ENCODE results near the gene ADIPOR2. TPM values are rescaled to one million over a fixed set of nuclear protein-coding genes. Genes with fewer than 3 reads are reported as not detected.

ADIPOR2 gene
- total RNA-seq, 2 experiments from 2014 or later: 24.7 to 51.1 TPM

- Histone ChIP-seq H3K9me3 (ENCODE audit: low read length) (no peaks in the 10 kb centered on the region), H3K36me3 (ENCODE audit: insufficient read depth, low read length) (no peaks in the 10 kb centered on the region), H3K9me2 (ENCODE audit: insufficient read depth, low read length) (no peaks in the 10 kb centered on the region), H3K79me2 (ENCODE audit: insufficient read depth, low read depth, low read length) (no peaks in the 10 kb centered on the region), H3K4me2 (ENCODE audit: low read length) (no peak overlapping the region), H3K4me3 (ENCODE audit: low read depth, low read length, poor library complexity, severe bottlenecking) (no peak overlapping the region), H3K27ac (ENCODE audit: low read depth, low read length, poor library complexity, severe bottlenecking) (no peak overlapping the region), H2AFZ (ENCODE audit: low read length) (no peak overlapping the region), H4K20me1 (ENCODE audit: insufficient read depth, low read length) (no peaks in the 10 kb centered on the region), H3K4me1 (ENCODE audit: insufficient read depth, low read length, poor library complexity, severe bottlenecking) (no peaks in the 10 kb centered on the region)
- no TSS peak for BruUV-seq (replicated peaks)
- CTCF ChIA-PET (ENCODE audit: unreplicated experiment): no interaction called here
- TF ChIP-seq EZH2phosphoT487 (IDR thresholded peaks at IDR 0.05; ENCODE audit: borderline replicate concordance, low read depth, low read length): no peak
- no peak for TF ChIP-seq CTCF (conservative IDR thresholded peaks at IDR 0.05; ENCODE audit: low read length)
- POLR2A ChIA-PET: no interaction called here
- no peak for DNase-seq (ENCODE audit: low spot score)
- intact Hi-C loops (cut with micrococcal nuclease; ENCODE audit: unreplicated experiment): no loop called here
Measured at GRCh38 chr12:1835211-1836131, 144.6 kb downstream of the ADIPOR2 start.

- intact Hi-C loops (cut with micrococcal nuclease; ENCODE audit: unreplicated experiment): no loop called here
- no peak for TF ChIP-seq CTCF (conservative IDR thresholded peaks at IDR 0.05; ENCODE audit: low read length)
- no peak for TF ChIP-seq EZH2phosphoT487 (IDR thresholded peaks at IDR 0.05; ENCODE audit: borderline replicate concordance, low read depth, low read length)
- H3K27ac ChIP-seq (ENCODE audit: low read depth, low read length, poor library complexity, severe bottlenecking): no peak overlapping the region
- H3K4me3 ChIP-seq (ENCODE audit: low read depth, low read length, poor library complexity, severe bottlenecking): no peak overlapping the region
- CTCF ChIA-PET (ENCODE audit: unreplicated experiment): no interaction called here
- no peak for DNase-seq (ENCODE audit: low spot score)
- POLR2A ChIA-PET: interaction anchor here (0.6 kb wide), 1 partner anchor 57 kb away, joined by 3 read pairs; no protein-coding TSS in a partner anchor
- no TSS peak for BruUV-seq (replicated peaks)
- H3K79me2 ChIP-seq (ENCODE audit: insufficient read depth, low read depth, low read length): no peaks in the 10 kb centered on the region
- no peaks in the 10 kb centered on the region for H3K9me3 ChIP-seq (ENCODE audit: low read length)
- H2AFZ ChIP-seq (ENCODE audit: low read length): no peak overlapping the region
- no peaks in the 10 kb centered on the region for H4K20me1 ChIP-seq (ENCODE audit: insufficient read depth, low read length)
- no peak overlapping the region for H3K4me2 ChIP-seq (ENCODE audit: low read length)
- H3K4me1 ChIP-seq (ENCODE audit: insufficient read depth, low read length, poor library complexity, severe bottlenecking): no peaks in the 10 kb centered on the region
- H3K9me2 ChIP-seq (ENCODE audit: insufficient read depth, low read length): no peaks in the 10 kb centered on the region
- H3K36me3 ChIP-seq (ENCODE audit: insufficient read depth, low read length): no peaks in the 10 kb centered on the region
Measured at GRCh38 chr12:1836241-1836803, 145.5 kb downstream of the ADIPOR2 start.
